K562 (cell line): ENCODE measurements around the gene SIGLEC6. TPM values are rescaled to one million over a fixed set of nuclear protein-coding genes. Genes with fewer than 3 reads are reported as not detected.

Experiments used
- ATF1 ChIP-seq, 2 experiments: fragments of 450-650 bp in 1 of 2; IDR thresholded peaks; 2 replicates each; pipeline ENCODE4 v1.6.1; 2016; ENCODE audit warnings: missing compliant biosample characterization in 1 of 2, missing genetic modification characterization in 1 of 2
- BACH1 ChIP-seq: fragments of 200-800 bp; sonication (Bioruptor generic); IDR thresholded peaks from 2 replicates; pipeline ENCODE4 v1.6.1; 2016; ENCODE audit warnings: missing genetic modification characterization, missing compliant biosample characterization
- BDP1 ChIP-seq: IDR thresholded peaks from 3 replicates; pipeline ENCODE4 v1.6.1; 2011; ENCODE audit not compliant: insufficient read length, insufficient read depth
- JUNB ChIP-seq: fragments of 450-650 bp; formaldehyde crosslinking; conservative IDR thresholded peaks from 2 replicates; pipeline ENCODE4 v1.4.0; 2020; ENCODE audit warnings: mild to moderate bottlenecking
- MLX ChIP-seq, 2 experiments: fragments of 450-650 bp in 1 of 2; sonication (generic) in 1 of 2; formaldehyde crosslinking; conservative IDR thresholded peaks; 2 replicates each; pipeline versions ENCODE4 v1.4.0 to v1.8.1; 2020 to 2022; ENCODE audit warnings: mild to moderate bottlenecking in 1 of 2, missing genetic modification reagents in 1 of 2
- POLR2G ChIP-seq: fragments of 200-400 bp; formaldehyde crosslinking; IDR thresholded peaks from 2 replicates; pipeline ENCODE4 v1.6.1; 2017; ENCODE audit warnings: low read depth, mild to moderate bottlenecking, antibody characterized with exemption, low read length, moderate library complexity
- POLR3A ChIP-seq: IDR thresholded peaks from 2 replicates; pipeline ENCODE4 v1.6.1; 2011; ENCODE audit warnings: borderline replicate concordance, mild to moderate bottlenecking, moderate library complexity; ENCODE audit not compliant: insufficient read length, insufficient read depth; ENCODE audit errors: extremely low read depth
- SIN3A ChIP-seq, 2 experiments: fragments of 150-350 bp in 1 of 2; IDR thresholded peaks; 2 replicates each; pipeline ENCODE4 v1.6.1; 2011 to 2016; ENCODE audit warnings: borderline replicate concordance in 2 of 2, low read depth in 2 of 2, low read length in 2 of 2, mild to moderate bottlenecking in 2 of 2, moderate library complexity in 2 of 2; ENCODE audit not compliant: control insufficient read depth in 1 of 2
- SIX5 ChIP-seq, 2 experiments: IDR thresholded peaks; 2 replicates each; pipeline ENCODE4 v1.6.1; 2011; ENCODE audit warnings: low read length in 2 of 2, borderline replicate concordance in 1 of 2, low read depth in 1 of 2, mild to moderate bottlenecking in 1 of 2, moderate library complexity in 1 of 2; ENCODE audit not compliant: insufficient read depth in 1 of 2
- SMARCC2 ChIP-seq: fragments of 450-650 bp; IDR thresholded peaks from 2 replicates; pipeline ENCODE4 v1.6.1; 2017; ENCODE audit warnings: antibody characterized with exemption, moderate library complexity, mild to moderate bottlenecking, low read depth
- TCF7L2 ChIP-seq: fragments of 150-350 bp; IDR thresholded peaks from 2 replicates; pipeline ENCODE4 v1.6.1; 2016; ENCODE audit warnings: low read depth, mild to moderate bottlenecking, low read length, moderate library complexity
- polyA plus RNA-seq, 8 experiments: library from polyadenylated mRNA; depleted of rRNA in 4 of 8; stranded (reverse) in 5 of 8; unstranded in 3 of 8; fragments of >200 nt; fragmentation: Nextera tagmentation in 2 of 8; fragmentation: Illumina TruSeq in 1 of 8; extraction: Ambion mirVana in 2 of 8; extraction: Trizol in 1 of 8; gene quantifications; 2 replicates each; pipeline versions ENCODE4 v1.2.1 to v1.2.3, GENCODE V29; 2011 to 2014; ENCODE audit warnings: inconsistent platforms in 1 of 8, missing spikeins in 1 of 8
- total RNA-seq, 7 experiments: library from RNA; depleted of rRNA in 6 of 7; stranded (reverse); fragments of >200 nt in 6 of 7; fragmentation: Illumina TruSeq in 2 of 7; extraction: Trizol in 2 of 7; gene quantifications; 2 replicates each; pipeline versions ENCODE4 v1.2.1 to v1.2.3, GENCODE V29; 2011 to 2021; ENCODE audit warnings: low replicate concordance in 1 of 7
- TF ChIP-seq, protein P1 (sequence below): fragments of 200-600 bp; sonication (generic); IDR thresholded peaks from one replicate; pipeline ENCODE4 v1.6.1; 2012; ENCODE audit warnings: mild to moderate bottlenecking, low read depth, low read length, inconsistent platforms
- TF ChIP-seq, protein P2 (sequence below), 2 experiments: fragments of 450-650 bp; IDR thresholded peaks; 2 replicates each; pipeline ENCODE4 v1.6.1; 2016

Gene SIGLEC6
- total and polyA plus RNA-seq, 9 of the 15 experiments (the other 6 are each of a cell fraction or from before 2014, with no cell fraction given): 0.03 to 17.5 (median 0.71) TPM

GRCh38 chr19:51507640-51508058, 23.8 kb downstream of the SIGLEC6 start (continued):
- TF ChIP-seq, protein P1, sequence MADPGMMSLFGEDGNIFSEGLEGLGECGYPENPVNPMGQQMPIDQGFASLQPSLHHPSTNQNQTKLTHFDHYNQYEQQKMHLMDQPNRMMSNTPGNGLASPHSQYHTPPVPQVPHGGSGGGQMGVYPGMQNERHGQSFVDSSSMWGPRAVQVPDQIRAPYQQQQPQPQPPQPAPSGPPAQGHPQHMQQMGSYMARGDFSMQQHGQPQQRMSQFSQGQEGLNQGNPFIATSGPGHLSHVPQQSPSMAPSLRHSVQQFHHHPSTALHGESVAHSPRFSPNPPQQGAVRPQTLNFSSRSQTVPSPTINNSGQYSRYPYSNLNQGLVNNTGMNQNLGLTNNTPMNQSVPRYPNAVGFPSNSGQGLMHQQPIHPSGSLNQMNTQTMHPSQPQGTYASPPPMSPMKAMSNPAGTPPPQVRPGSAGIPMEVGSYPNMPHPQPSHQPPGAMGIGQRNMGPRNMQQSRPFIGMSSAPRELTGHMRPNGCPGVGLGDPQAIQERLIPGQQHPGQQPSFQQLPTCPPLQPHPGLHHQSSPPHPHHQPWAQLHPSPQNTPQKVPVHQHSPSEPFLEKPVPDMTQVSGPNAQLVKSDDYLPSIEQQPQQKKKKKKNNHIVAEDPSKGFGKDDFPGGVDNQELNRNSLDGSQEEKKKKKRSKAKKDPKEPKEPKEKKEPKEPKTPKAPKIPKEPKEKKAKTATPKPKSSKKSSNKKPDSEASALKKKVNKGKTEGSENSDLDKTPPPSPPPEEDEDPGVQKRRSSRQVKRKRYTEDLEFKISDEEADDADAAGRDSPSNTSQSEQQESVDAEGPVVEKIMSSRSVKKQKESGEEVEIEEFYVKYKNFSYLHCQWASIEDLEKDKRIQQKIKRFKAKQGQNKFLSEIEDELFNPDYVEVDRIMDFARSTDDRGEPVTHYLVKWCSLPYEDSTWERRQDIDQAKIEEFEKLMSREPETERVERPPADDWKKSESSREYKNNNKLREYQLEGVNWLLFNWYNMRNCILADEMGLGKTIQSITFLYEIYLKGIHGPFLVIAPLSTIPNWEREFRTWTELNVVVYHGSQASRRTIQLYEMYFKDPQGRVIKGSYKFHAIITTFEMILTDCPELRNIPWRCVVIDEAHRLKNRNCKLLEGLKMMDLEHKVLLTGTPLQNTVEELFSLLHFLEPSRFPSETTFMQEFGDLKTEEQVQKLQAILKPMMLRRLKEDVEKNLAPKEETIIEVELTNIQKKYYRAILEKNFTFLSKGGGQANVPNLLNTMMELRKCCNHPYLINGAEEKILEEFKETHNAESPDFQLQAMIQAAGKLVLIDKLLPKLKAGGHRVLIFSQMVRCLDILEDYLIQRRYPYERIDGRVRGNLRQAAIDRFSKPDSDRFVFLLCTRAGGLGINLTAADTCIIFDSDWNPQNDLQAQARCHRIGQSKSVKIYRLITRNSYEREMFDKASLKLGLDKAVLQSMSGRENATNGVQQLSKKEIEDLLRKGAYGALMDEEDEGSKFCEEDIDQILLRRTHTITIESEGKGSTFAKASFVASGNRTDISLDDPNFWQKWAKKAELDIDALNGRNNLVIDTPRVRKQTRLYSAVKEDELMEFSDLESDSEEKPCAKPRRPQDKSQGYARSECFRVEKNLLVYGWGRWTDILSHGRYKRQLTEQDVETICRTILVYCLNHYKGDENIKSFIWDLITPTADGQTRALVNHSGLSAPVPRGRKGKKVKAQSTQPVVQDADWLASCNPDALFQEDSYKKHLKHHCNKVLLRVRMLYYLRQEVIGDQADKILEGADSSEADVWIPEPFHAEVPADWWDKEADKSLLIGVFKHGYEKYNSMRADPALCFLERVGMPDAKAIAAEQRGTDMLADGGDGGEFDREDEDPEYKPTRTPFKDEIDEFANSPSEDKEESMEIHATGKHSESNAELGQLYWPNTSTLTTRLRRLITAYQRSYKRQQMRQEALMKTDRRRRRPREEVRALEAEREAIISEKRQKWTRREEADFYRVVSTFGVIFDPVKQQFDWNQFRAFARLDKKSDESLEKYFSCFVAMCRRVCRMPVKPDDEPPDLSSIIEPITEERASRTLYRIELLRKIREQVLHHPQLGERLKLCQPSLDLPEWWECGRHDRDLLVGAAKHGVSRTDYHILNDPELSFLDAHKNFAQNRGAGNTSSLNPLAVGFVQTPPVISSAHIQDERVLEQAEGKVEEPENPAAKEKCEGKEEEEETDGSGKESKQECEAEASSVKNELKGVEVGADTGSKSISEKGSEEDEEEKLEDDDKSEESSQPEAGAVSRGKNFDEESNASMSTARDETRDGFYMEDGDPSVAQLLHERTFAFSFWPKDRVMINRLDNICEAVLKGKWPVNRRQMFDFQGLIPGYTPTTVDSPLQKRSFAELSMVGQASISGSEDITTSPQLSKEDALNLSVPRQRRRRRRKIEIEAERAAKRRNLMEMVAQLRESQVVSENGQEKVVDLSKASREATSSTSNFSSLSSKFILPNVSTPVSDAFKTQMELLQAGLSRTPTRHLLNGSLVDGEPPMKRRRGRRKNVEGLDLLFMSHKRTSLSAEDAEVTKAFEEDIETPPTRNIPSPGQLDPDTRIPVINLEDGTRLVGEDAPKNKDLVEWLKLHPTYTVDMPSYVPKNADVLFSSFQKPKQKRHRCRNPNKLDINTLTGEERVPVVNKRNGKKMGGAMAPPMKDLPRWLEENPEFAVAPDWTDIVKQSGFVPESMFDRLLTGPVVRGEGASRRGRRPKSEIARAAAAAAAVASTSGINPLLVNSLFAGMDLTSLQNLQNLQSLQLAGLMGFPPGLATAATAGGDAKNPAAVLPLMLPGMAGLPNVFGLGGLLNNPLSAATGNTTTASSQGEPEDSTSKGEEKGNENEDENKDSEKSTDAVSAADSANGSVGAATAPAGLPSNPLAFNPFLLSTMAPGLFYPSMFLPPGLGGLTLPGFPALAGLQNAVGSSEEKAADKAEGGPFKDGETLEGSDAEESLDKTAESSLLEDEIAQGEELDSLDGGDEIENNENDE: no peak
- TF ChIP-seq TCF7L2: no peak
- no peak for TF ChIP-seq SIN3A (IDR thresholded peaks at IDR 0.05; ENCODE audit: borderline replicate concordance in 2 of 2, control insufficient read depth in 1 of 2, low read depth in 2 of 2, low read length in 2 of 2)
- no peak for TF ChIP-seq MLX (CRISPR knock-in tag; conservative IDR thresholded peaks at IDR 0.05)
- TF ChIP-seq, protein P2, sequence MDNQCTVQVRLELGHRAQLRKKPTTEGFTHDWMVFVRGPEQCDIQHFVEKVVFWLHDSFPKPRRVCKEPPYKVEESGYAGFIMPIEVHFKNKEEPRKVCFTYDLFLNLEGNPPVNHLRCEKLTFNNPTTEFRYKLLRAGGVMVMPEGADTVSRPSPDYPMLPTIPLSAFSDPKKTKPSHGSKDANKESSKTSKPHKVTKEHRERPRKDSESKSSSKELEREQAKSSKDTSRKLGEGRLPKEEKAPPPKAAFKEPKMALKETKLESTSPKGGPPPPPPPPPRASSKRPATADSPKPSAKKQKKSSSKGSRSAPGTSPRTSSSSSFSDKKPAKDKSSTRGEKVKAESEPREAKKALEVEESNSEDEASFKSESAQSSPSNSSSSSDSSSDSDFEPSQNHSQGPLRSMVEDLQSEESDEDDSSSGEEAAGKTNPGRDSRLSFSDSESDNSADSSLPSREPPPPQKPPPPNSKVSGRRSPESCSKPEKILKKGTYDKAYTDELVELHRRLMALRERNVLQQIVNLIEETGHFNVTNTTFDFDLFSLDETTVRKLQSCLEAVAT (IDR thresholded peaks at IDR 0.05): 0 out of 4 replicates have a peak, but pooled peaks of 1 of the 2 experiments have one; percentile 12
- no peak for TF ChIP-seq POLR2G
- no peak for TF ChIP-seq POLR3A
- 0 out of 2 replicates have a peak, but pooled peaks have one; percentile 59 for TF ChIP-seq BACH1
- no peak for TF ChIP-seq BDP1
- no peak for TF ChIP-seq ATF1 (CRISPR knock-in tag; IDR thresholded peaks at IDR 0.05)
- peak; percentile 44; the same call in 1 of the 2 replicates for TF ChIP-seq ATF1 (tag; IDR thresholded peaks at IDR 0.05)
- no peak for TF ChIP-seq JUNB
- no peak for TF ChIP-seq SMARCC2
- no peak for TF ChIP-seq SIX5 (IDR thresholded peaks at IDR 0.05; ENCODE audit: borderline replicate concordance in 1 of 2, insufficient read depth in 1 of 2, low read depth in 1 of 2, low read length in 2 of 2)
